Thoracic aorta (tissue), 2 donors: ENCODE measurements around the gene JPT2. TPM values are rescaled to one million over a fixed set of nuclear protein-coding genes. Genes with fewer than 3 reads are reported as not detected.

Experiments
- ATAC-seq: fragments of 150-250 bp; one replicate; pipeline ENCODE4 v1.8.0; 2017; ENCODE audit warnings: low read depth; ENCODE audit not compliant: insufficient number of reproducible peaks, low FRiP score
- DNase-seq: peaks from one replicate; pipeline ENCODE4 v3.0.0-alpha.2; 2020; ENCODE audit warnings: low spot score
- H3K27ac ChIP-seq, 2 donors: fragments of 200-600 bp; sonication (generic); 1 replicate in 1 of 2; 2 replicates in 1 of 2; pipeline ENCODE4 v1.5.1; 2016; ENCODE audit warnings: mild to moderate bottlenecking in 2 of 2, moderate library complexity in 2 of 2
- H3K27me3 ChIP-seq: fragments of 200-600 bp; sonication (generic); replicated peaks from 2 replicates; pipeline ENCODE4 v1.6.0; 2016; ENCODE audit warnings: mild to moderate bottlenecking; ENCODE audit not compliant: insufficient read depth
- H3K36me3 ChIP-seq: fragments of 200-600 bp; sonication (generic); one replicate; pipeline ENCODE4 v1.5.1; 2016
- H3K4me1 ChIP-seq, 2 donors: fragments of 200-600 bp; sonication (generic); 1 replicate in 1 of 2; 2 replicates in 1 of 2; pipeline versions ENCODE4 v1.5.1 to v1.6.0; 2016; ENCODE audit warnings: low read depth in 2 of 2, mild to moderate bottlenecking in 1 of 2; ENCODE audit not compliant: control insufficient read depth in 1 of 2
- H3K4me3 ChIP-seq: fragments of 200-600 bp; sonication (generic); 2 replicates; pipeline ENCODE4 v1.5.1; 2016; ENCODE audit warnings: mild to moderate bottlenecking
- H3K9me3 ChIP-seq: fragments of 200-600 bp; sonication (generic); 2 replicates; pipeline ENCODE4 v1.5.1; 2016
- total RNA-seq, 2 donors: library from RNA; depleted of rRNA; stranded (reverse); fragments of >200 nt; gene quantifications; one replicate each; pipeline versions ENCODE4 v1.1.0 to v1.2.3, GENCODE V29; 2016
- TF ChIP-seq, protein P1 (sequence below): fragments of 200-600 bp; sonication (generic); IDR thresholded peaks from one replicate; pipeline ENCODE4 v1.5.1; 2019; ENCODE audit warnings: antibody characterized with exemption

Gene JPT2
- total RNA-seq, 2 donors from 2014 or later, result 17.1 to 26.1 TPM

DNA sequence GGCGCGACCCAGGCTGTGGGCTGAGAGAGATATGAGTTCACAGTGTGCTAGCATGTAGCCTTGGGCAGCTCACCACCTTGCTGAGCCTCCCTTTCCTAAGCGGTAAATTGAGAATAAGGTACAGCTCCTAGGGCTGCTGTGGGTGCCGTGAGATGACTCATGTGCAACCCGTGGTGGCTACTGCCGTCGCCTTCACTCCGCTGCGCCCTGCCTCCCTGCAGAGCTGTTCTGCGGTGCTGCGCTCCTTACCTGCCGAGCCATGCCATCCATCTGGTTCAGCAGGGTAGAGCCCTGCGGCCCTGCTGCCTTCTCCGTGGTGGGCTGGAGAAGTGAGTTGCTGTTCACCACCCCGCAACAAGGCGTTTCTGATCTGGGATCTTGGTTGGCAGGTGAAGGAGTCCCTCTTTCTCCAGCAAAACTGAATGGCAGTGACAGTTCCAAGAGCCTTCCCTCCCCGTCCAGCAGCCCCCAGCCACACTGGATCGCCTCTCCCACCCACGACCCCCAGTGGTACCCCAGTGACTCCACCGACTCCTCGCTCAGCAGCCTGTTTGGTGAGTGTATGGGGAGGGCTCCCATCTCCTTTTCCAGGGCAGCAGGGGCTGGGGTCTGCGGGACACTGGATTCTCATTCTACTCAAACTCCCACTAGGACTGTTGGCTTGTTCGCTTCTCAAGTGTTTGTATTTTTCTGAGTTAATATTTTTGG lies 9.3 kb upstream of the JPT2 start:
- no peaks in the 10 kb centered on the region for H3K4me1 ChIP-seq
- no peak for DNase-seq
- no peaks in the 10 kb centered on the region for H3K27me3 ChIP-seq
- no peak overlapping the region for H3K4me3 ChIP-seq
- ATAC-seq, result no peak
- peaks cover 96% of the 10 kb centered on the region for H3K36me3 ChIP-seq
- H3K27ac ChIP-seq, result no peak overlapping the region
- TF ChIP-seq, protein P1, sequence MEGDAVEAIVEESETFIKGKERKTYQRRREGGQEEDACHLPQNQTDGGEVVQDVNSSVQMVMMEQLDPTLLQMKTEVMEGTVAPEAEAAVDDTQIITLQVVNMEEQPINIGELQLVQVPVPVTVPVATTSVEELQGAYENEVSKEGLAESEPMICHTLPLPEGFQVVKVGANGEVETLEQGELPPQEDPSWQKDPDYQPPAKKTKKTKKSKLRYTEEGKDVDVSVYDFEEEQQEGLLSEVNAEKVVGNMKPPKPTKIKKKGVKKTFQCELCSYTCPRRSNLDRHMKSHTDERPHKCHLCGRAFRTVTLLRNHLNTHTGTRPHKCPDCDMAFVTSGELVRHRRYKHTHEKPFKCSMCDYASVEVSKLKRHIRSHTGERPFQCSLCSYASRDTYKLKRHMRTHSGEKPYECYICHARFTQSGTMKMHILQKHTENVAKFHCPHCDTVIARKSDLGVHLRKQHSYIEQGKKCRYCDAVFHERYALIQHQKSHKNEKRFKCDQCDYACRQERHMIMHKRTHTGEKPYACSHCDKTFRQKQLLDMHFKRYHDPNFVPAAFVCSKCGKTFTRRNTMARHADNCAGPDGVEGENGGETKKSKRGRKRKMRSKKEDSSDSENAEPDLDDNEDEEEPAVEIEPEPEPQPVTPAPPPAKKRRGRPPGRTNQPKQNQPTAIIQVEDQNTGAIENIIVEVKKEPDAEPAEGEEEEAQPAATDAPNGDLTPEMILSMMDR, result no peak
- no peaks in the 10 kb centered on the region for H3K9me3 ChIP-seq

- DNase-seq (no peak), ATAC-seq (no peak)
- TF ChIP-seq, protein P1, result no peak
- Histone ChIP-seq H3K4me3 (no peak overlapping the region), H3K9me3 (no peaks in the 10 kb centered on the region), H3K27ac (no peak overlapping the region), H3K27me3 (no peaks in the 10 kb centered on the region), H3K36me3 (peaks cover 96% of the 10 kb centered on the region), H3K4me1 (no peaks in the 10 kb centered on the region)
Measured at GRCh38 chr16:1669698-1670097, 8.4 kb upstream of the JPT2 start.

DNA sequence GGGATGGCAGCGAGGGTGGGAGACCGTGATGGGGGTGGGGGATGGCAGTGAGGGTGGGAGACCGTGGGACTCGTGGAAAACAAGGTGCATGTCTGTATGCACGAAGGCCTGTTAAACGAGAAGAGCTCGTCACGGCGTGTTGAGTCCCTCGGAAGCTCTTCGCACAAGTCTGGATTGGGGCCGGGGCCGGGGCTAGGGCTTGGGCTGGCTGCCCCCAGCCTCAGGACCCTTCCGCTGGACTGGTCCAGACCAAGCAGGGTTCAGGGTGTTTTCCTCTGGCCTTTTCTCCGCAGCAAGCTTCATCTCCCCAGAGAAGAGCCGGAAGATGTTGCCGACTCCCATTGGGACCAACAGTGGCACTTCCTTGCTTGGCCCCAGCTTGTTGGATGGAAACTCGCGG lies 7.7 kb upstream of the JPT2 start:
- peaks cover 95% of the 10 kb centered on the region for H3K36me3 ChIP-seq
- H3K27me3 ChIP-seq, result no peaks in the 10 kb centered on the region
- no peaks in the 10 kb centered on the region for H3K9me3 ChIP-seq
- ATAC-seq (no peak), DNase-seq (no peak)
- H3K27ac ChIP-seq, result no peak overlapping the region
- H3K4me1 ChIP-seq, result no peaks in the 10 kb centered on the region
- no peak overlapping the region for H3K4me3 ChIP-seq
- TF ChIP-seq, protein P1, result no peak

- no peaks in the 10 kb centered on the region for H3K27me3 ChIP-seq
- no peak overlapping the region for H3K27ac ChIP-seq
- TF ChIP-seq, protein P1, result no peak
- peaks cover 92% of the 10 kb centered on the region for H3K36me3 ChIP-seq
- ATAC-seq (no peak), DNase-seq (no peak)
- H3K9me3 ChIP-seq, result no peaks in the 10 kb centered on the region
- H3K4me1 ChIP-seq, result no peaks in the 10 kb centered on the region
- H3K4me3 ChIP-seq, result no peak overlapping the region
Measured at GRCh38 chr16:1670866-1671265, 7.2 kb upstream of the JPT2 start.

GRCh38 chr16:1673424-1674151 lies 4.5 kb upstream of the JPT2 start:
- Histone ChIP-seq H3K36me3 (peaks cover 65% of the 10 kb centered on the region), H3K27me3 (no peaks in the 10 kb centered on the region), H3K4me1 (no peaks in the 10 kb centered on the region), H3K4me3 (no peak overlapping the region), H3K9me3 (no peaks in the 10 kb centered on the region), H3K27ac (no peak overlapping the region)
- DNase-seq (no peak), ATAC-seq (no peak)
- TF ChIP-seq, protein P1, result no peak
